IMR-90 (cell line): Measurements from ENCODE around the gene HIVEP3. TPM values are rescaled to one million over a fixed set of nuclear protein-coding genes. Genes with fewer than 3 reads are reported as not detected.

Experiments used
- ATAC-seq: fragments of 200-7000 bp; cut with Tn5 transposase; 2 replicates; pipeline ENCODE4 v1.9.1; 2020; ENCODE audit warnings: low read depth, mild to moderate bottlenecking, moderate library complexity
- BruUV-seq: library from RNA; stranded (reverse); fragments of 400-500 nt; replicated peaks from 2 replicates; lab custom pipeline; 2021; lab: Mats Ljungman, UMichigan
- CTCF ChIA-PET: fragments of 300-600 bp; formaldehyde crosslinking; extraction: SDS; loops from one replicate; lab custom pipeline; 2021; ENCODE audit warnings: antibody characterized with exemption; lab: Yijun Ruan, JAX
- POLR2A ChIA-PET: fragments of 300-600 bp; sonication (Branson Sonifier 250); formaldehyde crosslinking; loops from one replicate; lab custom pipeline; 2022; ENCODE audit warnings: antibody characterized with exemption; ENCODE audit not compliant: unreplicated experiment; lab: Charles Lee
- DNase-seq: peaks from one replicate; pipeline ENCODE4 v3.0.0; 2013
- H2AFZ ChIP-seq: replicated peaks from 2 replicates; pipeline ENCODE3; 2013; ENCODE audit warnings: low read length, mild to moderate bottlenecking; ENCODE audit not compliant: poor library complexity
- H2AK5ac ChIP-seq: 2 replicates; pipeline ENCODE4 v1.6.1; 2013; ENCODE audit warnings: low read depth, low read length, inconsistent platforms
- H2AK9ac ChIP-seq: replicated peaks from 2 replicates; pipeline ENCODE3; 2013; ENCODE audit warnings: mild to moderate bottlenecking, low read depth, low read length, moderate library complexity; ENCODE audit not compliant: poor library complexity
- H2BK120ac ChIP-seq: 2 replicates; pipeline ENCODE4 v1.6.1; 2013; ENCODE audit warnings: low read depth, low read length, inconsistent platforms
- H2BK15ac ChIP-seq: 3 replicates; pipeline ENCODE4 v1.6.1; 2013; ENCODE audit warnings: low read depth, low read length, inconsistent platforms
- H2BK20ac ChIP-seq: 2 replicates; pipeline ENCODE4 v1.6.1; 2013; ENCODE audit warnings: low read depth, mild to moderate bottlenecking, inconsistent platforms, low read length, moderate library complexity
- H2BK5ac ChIP-seq: 2 replicates; pipeline ENCODE4 v1.6.1; 2013; ENCODE audit warnings: mild to moderate bottlenecking, low read depth, low read length, inconsistent platforms; ENCODE audit not compliant: poor library complexity, severe bottlenecking
- H3K14ac ChIP-seq: replicated peaks from 2 replicates; pipeline ENCODE4 v1.6.1; 2013; ENCODE audit warnings: low read depth, low read length, inconsistent platforms
- H3K18ac ChIP-seq: 2 replicates; pipeline ENCODE4 v1.6.1; 2013; ENCODE audit warnings: low read depth, low read length, control low read depth
- H3K23ac ChIP-seq: 2 replicates; pipeline ENCODE4 v1.6.1; 2013; ENCODE audit warnings: low read depth, low read length, inconsistent platforms
- H3K27ac ChIP-seq: 2 replicates; pipeline ENCODE4 v1.5.1; 2013; ENCODE audit warnings: mild to moderate bottlenecking, control low read depth, low read length; ENCODE audit not compliant: insufficient read depth
- H3K27me3 ChIP-seq: 2 replicates; pipeline ENCODE4 v1.6.1; 2013; ENCODE audit warnings: low read length; ENCODE audit not compliant: control insufficient read depth, insufficient read depth
- H3K36me3 ChIP-seq: 2 replicates; pipeline ENCODE4 v1.6.1; 2013; ENCODE audit warnings: low read length, mixed read lengths; ENCODE audit not compliant: control insufficient read depth, insufficient read depth
- H3K4ac ChIP-seq: 2 replicates; pipeline ENCODE4 v1.6.1; 2013; ENCODE audit warnings: low read depth, low read length, inconsistent platforms
- H3K4me1 ChIP-seq: 2 replicates; pipeline ENCODE4 v1.6.1; 2013; ENCODE audit warnings: low read length, mixed read lengths; ENCODE audit not compliant: control insufficient read depth, insufficient read depth
- H3K4me2 ChIP-seq: 2 replicates; pipeline ENCODE4 v1.6.1; 2013; ENCODE audit warnings: low read depth, mild to moderate bottlenecking, control low read depth, low read length, moderate library complexity
- H3K4me3 ChIP-seq: 2 replicates; pipeline ENCODE4 v1.5.1; 2013; ENCODE audit warnings: low read depth, mild to moderate bottlenecking, control low read depth, low read length, moderate library complexity; ENCODE audit not compliant: insufficient read depth
- H3K56ac ChIP-seq: 2 replicates; pipeline ENCODE4 v1.6.1; 2013; ENCODE audit warnings: low read length, inconsistent platforms; ENCODE audit not compliant: insufficient read depth; ENCODE audit errors: extremely low read depth
- H3K79me1 ChIP-seq, 2 experiments: 2 replicates each; pipeline ENCODE4 v1.6.1; 2013; ENCODE audit warnings: low read length in 2 of 2, inconsistent platforms in 1 of 2, low read depth in 1 of 2
- H3K9ac ChIP-seq: 2 replicates; pipeline ENCODE4 v1.6.1; 2013; ENCODE audit warnings: low read depth, low read length, control low read depth
- H3K9me1 ChIP-seq: 2 replicates; pipeline ENCODE4 v1.6.1; 2013; ENCODE audit warnings: low read length, inconsistent platforms; ENCODE audit not compliant: insufficient read depth
- H3K9me3 ChIP-seq: 2 replicates; pipeline ENCODE4 v1.6.1; 2013; ENCODE audit warnings: low read length; ENCODE audit not compliant: control insufficient read depth, insufficient read depth
- H4K20me1 ChIP-seq: 2 replicates; pipeline ENCODE4 v1.6.1; 2013; ENCODE audit warnings: low read length, inconsistent platforms; ENCODE audit not compliant: insufficient read depth
- H4K5ac ChIP-seq: 2 replicates; pipeline ENCODE4 v1.6.1; 2013; ENCODE audit warnings: mild to moderate bottlenecking, low read depth, low read length, control low read depth
- H4K8ac ChIP-seq, 2 experiments: 2 replicates each; pipeline ENCODE4 v1.6.1; 2013; ENCODE audit warnings: low read depth in 2 of 2, low read length in 2 of 2, control low read depth in 1 of 2, inconsistent platforms in 1 of 2
- H4K91ac ChIP-seq: 2 replicates; pipeline ENCODE4 v1.6.1; 2013; ENCODE audit warnings: low read depth, low read length, inconsistent platforms; ENCODE audit not compliant: insufficient read depth
- BHLHE40 ChIP-seq: fragments of 150-350 bp; IDR thresholded peaks from 2 replicates; pipeline ENCODE4 v1.6.1; 2016; ENCODE audit warnings: mild to moderate bottlenecking, low read depth, low read length
- CEBPB ChIP-seq: IDR thresholded peaks from 2 replicates; pipeline ENCODE4 v1.6.1; 2012; ENCODE audit warnings: low read depth, low read length, improper control_type of control experiment
- CHD1 ChIP-seq: IDR thresholded peaks from 2 replicates; pipeline ENCODE4 v1.6.1; 2012; ENCODE audit warnings: low read depth, low read length, improper control_type of control experiment
- CTCF ChIP-seq: conservative IDR thresholded peaks from 2 replicates; pipeline ENCODE4 v1.5.1; 2012; ENCODE audit warnings: mild to moderate bottlenecking, low read depth, low read length, improper control_type of control experiment
- ELK1 ChIP-seq: fragments of 150-350 bp; IDR thresholded peaks from 2 replicates; pipeline ENCODE4 v1.6.1; 2016; ENCODE audit warnings: low read depth, mild to moderate bottlenecking, low read length, moderate library complexity, borderline replicate concordance
- FOS ChIP-seq: fragments of 150-350 bp; IDR thresholded peaks from 2 replicates; pipeline ENCODE4 v1.6.1; 2016; ENCODE audit warnings: low read depth, low read length
- MAFK ChIP-seq: IDR thresholded peaks from 2 replicates; pipeline ENCODE4 v1.6.1; 2012; ENCODE audit warnings: low read depth, low read length, improper control_type of control experiment
- MAZ ChIP-seq: IDR thresholded peaks from 2 replicates; pipeline ENCODE4 v1.6.1; 2012; ENCODE audit warnings: low read depth, mild to moderate bottlenecking, low read length, improper control_type of control experiment, moderate library complexity, borderline replicate concordance
- MXI1 ChIP-seq: IDR thresholded peaks from 2 replicates; pipeline ENCODE4 v1.6.1; 2012; ENCODE audit warnings: low read depth, mild to moderate bottlenecking, low read length, moderate library complexity, borderline replicate concordance
- NFE2L2 ChIP-seq: fragments of 150-350 bp; IDR thresholded peaks from 2 replicates; pipeline ENCODE4 v1.6.1; 2016; ENCODE audit warnings: low read depth, mild to moderate bottlenecking, low read length
- POLR2A ChIP-seq: IDR thresholded peaks from 2 replicates; pipeline ENCODE4 v1.6.1; 2012; ENCODE audit warnings: mild to moderate bottlenecking, low read depth, low read length
- RAD21 ChIP-seq: IDR thresholded peaks from 2 replicates; pipeline ENCODE4 v1.6.1; 2012; ENCODE audit warnings: low read length, improper control_type of control experiment
- RCOR1 ChIP-seq: IDR thresholded peaks from 2 replicates; pipeline ENCODE4 v1.6.1; 2012; ENCODE audit warnings: mild to moderate bottlenecking, low read length, improper control_type of control experiment; ENCODE audit not compliant: insufficient replicate concordance
- RFX5 ChIP-seq: IDR thresholded peaks from 2 replicates; pipeline ENCODE4 v1.8.0; 2012; ENCODE audit warnings: low read depth, mild to moderate bottlenecking, low read length, moderate library complexity
- SMC3 ChIP-seq: fragments of 150-350 bp; IDR thresholded peaks from 2 replicates; pipeline ENCODE4 v1.6.1; 2016; ENCODE audit warnings: low read depth, mild to moderate bottlenecking, antibody characterized with exemption, low read length, moderate library complexity
- USF2 ChIP-seq: fragments of 150-350 bp; IDR thresholded peaks from 2 replicates; pipeline ENCODE4 v1.6.1; 2017; ENCODE audit warnings: mild to moderate bottlenecking, antibody characterized with exemption, low read length, low read depth
- WGBS, 2 experiments: methylation state at CpG; one replicate each; pipeline versions ENCODE4 v1.1.5 to v1.1.7; 2013; ENCODE audit warnings: missing lambda C conversion rate in 2 of 2; ENCODE audit not compliant: insufficient read length in 1 of 2; ENCODE audit errors: extremely low coverage in 2 of 2; 5-methylcytosine and 5-hydroxymethylcytosine counted together
- dilution Hi-C: fragments of 300-500 bp; cut with HindIII; formaldehyde crosslinking; loops from one replicate; pipeline ENCODE4 v1.14.3; 2018; ENCODE audit warnings: low sequenced_read_pairs; ENCODE audit not compliant: unreplicated experiment
- in situ Hi-C: fragments of 300-500 bp; cut with MboI; formaldehyde crosslinking; loops from 3 replicates; pipeline ENCODE4 v1.14.3; 2019; ENCODE audit warnings: low sequenced_read_pairs, inconsistent platforms, mixed read lengths
- intact Hi-C: fragments of 100-400 bp; cut with micrococcal nuclease; formaldehyde crosslinking; loops from 2 replicates; pipeline ENCODE4 v1.10.0; 2022
- polyA plus RNA-seq, 3 experiments: library from polyadenylated mRNA; depleted of rRNA; stranded (reverse); fragments of >200 nt; gene quantifications; 2 replicates each; pipeline ENCODE4 v1.2.3, GENCODE V29; 2012; ENCODE audit warnings: low replicate concordance in 1 of 3
- total RNA-seq: library from RNA; depleted of rRNA; stranded (reverse); fragments of >200 nt; gene quantifications from 2 replicates; pipeline ENCODE4 v1.2.3, GENCODE V29; 2012

Gene HIVEP3
- total and polyA plus RNA-seq, 2 of the 4 experiments (the other 2 are of a cell fraction) = 1.4 to 4.0 TPM

GRCh38 chr1:41653574-41653973, 265.1 kb downstream of the HIVEP3 start:
- POLR2A ChIA-PET = no interaction called here
- Histone ChIP-seq H3K4me1 (peaks cover 5% of the 10 kb centered on the region), H4K8ac (no peak overlapping the region; a peak in 1 of 4 replicates), H3K4ac (no peak overlapping the region), H3K9ac (no peak overlapping the region), H2BK120ac (no peak overlapping the region), H3K9me1 (peaks cover 6% of the 10 kb centered on the region), H3K36me3 (no peaks in the 10 kb centered on the region), H3K18ac (no peak overlapping the region), H3K4me2 (no peak overlapping the region), H3K56ac (no peak overlapping the region), H2AFZ (no peak overlapping the region), H3K79me1 (peaks cover 25 to 27% of the 10 kb centered on the region in 2 experiments), H2BK15ac (no peak overlapping the region), H2BK5ac (no peak overlapping the region), H3K23ac (no peak overlapping the region), H2AK9ac (no peak overlapping the region), H3K27ac (no peak overlapping the region), H3K9me3 (no peaks in the 10 kb centered on the region), H4K91ac (no peak overlapping the region), H3K4me3 (no peak overlapping the region), H4K20me1 (no peaks in the 10 kb centered on the region), H3K14ac (no peak overlapping the region), H4K5ac (no peak overlapping the region), H2AK5ac (no peak overlapping the region; the same call in 1 of the 2 replicates), H2BK20ac (no peak overlapping the region), H3K27me3 (no peaks in the 10 kb centered on the region)
- TF ChIP-seq RCOR1 = no peak
- no peak for TF ChIP-seq USF2
- no peak for TF ChIP-seq SMC3
- TF ChIP-seq FOS = no peak
- no peak for TF ChIP-seq RFX5
- TF ChIP-seq CTCF = no peak
- no peak for TF ChIP-seq ELK1
- TF ChIP-seq CHD1 = no peak
- TF ChIP-seq NFE2L2 = no peak
- TF ChIP-seq CEBPB = no peak
- no peak for TF ChIP-seq RAD21
- TF ChIP-seq MAZ = no peak
- TF ChIP-seq MXI1 = no peak
- no peak for TF ChIP-seq POLR2A
- TF ChIP-seq BHLHE40 = no peak
- no peak for TF ChIP-seq MAFK
- WGBS, 2 experiments = 100% methylated on average over 1 of the region's 3 CpGs; no CpG with 5 or more reads in 1 of the 2 experiments
- dilution Hi-C loops = no loop called here
- CTCF ChIA-PET = interaction anchor here (2.1 kb wide), 1 partner anchor 11 kb away, joined by 5 read pairs; no protein-coding TSS in a partner anchor
- DNase-seq (no peak), ATAC-seq (no peak)
- BruUV-seq = no TSS peak
- intact Hi-C loops = no loop called here
- in situ Hi-C loops = no loop called here
